HG03066 (cell line): ENCODE data around the gene SCAPER.
"Not testable (repeated sequence)": the region's sequence is repeated elsewhere in the genome, so short reads cannot be mapped to it uniquely, and the experiment has no call there.

Experiments
- ATAC-seq: cut with Tn5 transposase; IDR thresholded peaks from one replicate; pipeline ENCODE4 v1.9.1; 2021; ENCODE audit warnings: low read depth; ENCODE audit not compliant: unreplicated experiment

SCAPER gene

GRCh38 chr15:76787273-76787672, 117.9 kb downstream of the SCAPER start:
- no peak for ATAC-seq

GRCh38 chr15:76776969-76777368, 128.2 kb downstream of the SCAPER start:
- ATAC-seq: no peak

GRCh38 chr15:76776480-76776879, 128.7 kb downstream of the SCAPER start:
- ATAC-seq: no peak

GRCh38 chr15:76773234-76773633, 131.9 kb downstream of the SCAPER start:
- no peak for ATAC-seq

GRCh38 chr15:76772776-76773175, 132.4 kb downstream of the SCAPER start:
- ATAC-seq: no peak

- ATAC-seq: no peak
These were observed 141.1 kb downstream of the SCAPER start for GRCh38 chr15:76764004-76764403.

GRCh38 chr15:76763554-76763953, 141.6 kb downstream of the SCAPER start:
- ATAC-seq: no peak

- ATAC-seq: no peak
These were observed 148.8 kb downstream of the SCAPER start for GRCh38 chr15:76756381-76756780.

- no peak for ATAC-seq
These were observed 151.4 kb downstream of the SCAPER start for GRCh38 chr15:76753771-76754170.

- no peak for ATAC-seq
These were observed 152.0 kb downstream of the SCAPER start for GRCh38 chr15:76753131-76753530.

GRCh38 chr15:76752549-76752948, 152.6 kb downstream of the SCAPER start:
- no peak for ATAC-seq

GRCh38 chr15:76737573-76737972, 167.6 kb downstream of the SCAPER start:
- ATAC-seq: no peak

GRCh38 chr15:76732321-76732720, 172.8 kb downstream of the SCAPER start:
- ATAC-seq: not testable (repeated sequence)

GRCh38 chr15:76730262-76730661, 174.9 kb downstream of the SCAPER start:
- ATAC-seq: no peak

- ATAC-seq: no peak
These were observed 186.3 kb downstream of the SCAPER start for GRCh38 chr15:76718863-76719262.

GRCh38 chr15:76714950-76715349, 190.2 kb downstream of the SCAPER start:
- no peak for ATAC-seq

- ATAC-seq: peak; percentile 63
These were observed 193.8 kb downstream of the SCAPER start for GRCh38 chr15:76711351-76711827.

- ATAC-seq: not testable (repeated sequence)
These were observed 201.1 kb downstream of the SCAPER start for GRCh38 chr15:76704032-76704431.

GRCh38 chr15:76696840-76697239, 208.3 kb downstream of the SCAPER start:
- no peak for ATAC-seq

- not testable (repeated sequence) for ATAC-seq
These were observed 212.6 kb downstream of the SCAPER start for GRCh38 chr15:76692546-76692945.

- ATAC-seq: not testable (repeated sequence)
These were observed 217.5 kb downstream of the SCAPER start for GRCh38 chr15:76687592-76687991.

GRCh38 chr15:76684002-76684401, 221.1 kb downstream of the SCAPER start:
- ATAC-seq: no peak

- ATAC-seq: no peak
These were observed 222.3 kb downstream of the SCAPER start for GRCh38 chr15:76682833-76683232.
